GM19025 (cell line): ENCODE data around the gene LRRK2.
A peak's percentile ranks its signal among the peaks of the same experiment; 100 is the strongest.
"Not testable (repeated sequence)": the region's sequence is repeated elsewhere in the genome, so short reads cannot be mapped to it uniquely, and the experiment has no call there.

Source experiments
- ATAC-seq: cut with Tn5 transposase; IDR thresholded peaks from one replicate; pipeline ENCODE4 v1.9.1; 2021; ENCODE audit warnings: mild to moderate bottlenecking, low read depth, moderate library complexity; ENCODE audit not compliant: unreplicated experiment

The LRRK2 gene

GRCh38 chr12:40211186-40211585 lies 13.6 kb upstream of the LRRK2 start:
- not testable (repeated sequence) for ATAC-seq

- no peak for ATAC-seq
Measured at GRCh38 chr12:40212566-40212965, 12.2 kb upstream of the LRRK2 start.

GRCh38 chr12:40215982-40216381 lies 8.8 kb upstream of the LRRK2 start:
- no peak for ATAC-seq

- no peak for ATAC-seq
Measured at GRCh38 chr12:40216516-40217288, 8.1 kb upstream of the LRRK2 start.

GRCh38 chr12:40219760-40220159 lies 5.0 kb upstream of the LRRK2 start:
- no peak for ATAC-seq

GRCh38 chr12:40222247-40222646 lies 2.5 kb upstream of the LRRK2 start:
- no peak for ATAC-seq

- no peak for ATAC-seq
Measured at GRCh38 chr12:40223646-40224045, 1.2 kb upstream of the LRRK2 start.

GRCh38 chr12:40225337-40225983 lies 663 bp downstream of the LRRK2 start:
- no peak for ATAC-seq

- ATAC-seq, result peak; percentile 46
Measured at GRCh38 chr12:40225984-40226602, 1.3 kb downstream of the LRRK2 start.

- no peak for ATAC-seq
Measured at GRCh38 chr12:40226705-40227104, 1.9 kb downstream of the LRRK2 start.

- ATAC-seq, result no peak
Measured at GRCh38 chr12:40227447-40227846, 2.6 kb downstream of the LRRK2 start.

GRCh38 chr12:40228727-40229126 lies 3.9 kb downstream of the LRRK2 start:
- ATAC-seq, result no peak

- ATAC-seq, result no peak
Measured at GRCh38 chr12:40229690-40230651, 5.2 kb downstream of the LRRK2 start.

- no peak for ATAC-seq
Measured at GRCh38 chr12:40232602-40233001, 7.8 kb downstream of the LRRK2 start.

GRCh38 chr12:40233741-40234367 lies 9.1 kb downstream of the LRRK2 start:
- no peak for ATAC-seq

- no peak for ATAC-seq
Measured at GRCh38 chr12:40236357-40236850, 11.6 kb downstream of the LRRK2 start.

- ATAC-seq, result no peak
Measured at GRCh38 chr12:40238266-40238902, 13.6 kb downstream of the LRRK2 start.

GRCh38 chr12:40238979-40239378 lies 14.2 kb downstream of the LRRK2 start:
- ATAC-seq, result no peak

GRCh38 chr12:40240779-40241178 lies 16.0 kb downstream of the LRRK2 start:
- ATAC-seq, result no peak
